Transverse colon (tissue), 4 donors: Measurements from ENCODE around the gene CAMTA1.

ENCODE experiments used
- POLR2A ChIP-seq: fragments of 450-650 bp; IDR thresholded peaks from one replicate; pipeline ENCODE4 v1.6.1; 2016; ENCODE audit warnings: antibody characterized with exemption, mild to moderate bottlenecking, moderate library complexity
- POLR2AphosphoS5 ChIP-seq, 3 donors: sonication (generic); formaldehyde crosslinking; IDR thresholded peaks; one replicate each; pipeline ENCODE4 v1.6.1; 2016; ENCODE audit warnings: antibody characterized with exemption in 3 of 3
- TF ChIP-seq, protein P1 (sequence below), 5 experiments: fragments of 200-600 bp in 3 of 5; fragments of 450-650 bp in 2 of 5; sonication (generic) in 3 of 5; IDR thresholded peaks; 1 replicate in 2 of 5; 2 replicates in 3 of 5; pipeline ENCODE4 v1.5.1; 2016 to 2017; ENCODE audit warnings: antibody characterized with exemption in 5 of 5, inconsistent platforms in 3 of 5, mild to moderate bottlenecking in 2 of 5, moderate library complexity in 1 of 5

DNA sequence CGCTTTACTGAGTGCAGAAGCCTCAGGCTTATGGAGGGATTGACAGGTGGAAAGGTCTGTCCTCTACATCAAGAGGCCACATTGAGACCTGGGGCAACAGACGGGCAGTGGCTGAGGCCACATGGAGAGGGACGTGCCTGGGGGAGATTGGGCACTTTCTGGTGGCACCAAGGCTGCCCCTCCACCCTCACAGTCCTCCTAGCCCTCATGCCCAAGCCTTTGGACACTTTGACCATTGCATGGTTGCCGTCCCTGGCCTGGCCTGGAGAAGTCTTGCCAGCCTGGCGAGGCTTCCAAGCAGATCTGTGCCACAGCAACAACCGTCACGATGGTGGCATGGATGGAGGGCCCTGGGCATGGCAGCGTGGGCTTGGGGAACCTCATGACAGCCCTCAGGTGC, 793.8 kb downstream of the CAMTA1 start:
- TF ChIP-seq, protein P1, sequence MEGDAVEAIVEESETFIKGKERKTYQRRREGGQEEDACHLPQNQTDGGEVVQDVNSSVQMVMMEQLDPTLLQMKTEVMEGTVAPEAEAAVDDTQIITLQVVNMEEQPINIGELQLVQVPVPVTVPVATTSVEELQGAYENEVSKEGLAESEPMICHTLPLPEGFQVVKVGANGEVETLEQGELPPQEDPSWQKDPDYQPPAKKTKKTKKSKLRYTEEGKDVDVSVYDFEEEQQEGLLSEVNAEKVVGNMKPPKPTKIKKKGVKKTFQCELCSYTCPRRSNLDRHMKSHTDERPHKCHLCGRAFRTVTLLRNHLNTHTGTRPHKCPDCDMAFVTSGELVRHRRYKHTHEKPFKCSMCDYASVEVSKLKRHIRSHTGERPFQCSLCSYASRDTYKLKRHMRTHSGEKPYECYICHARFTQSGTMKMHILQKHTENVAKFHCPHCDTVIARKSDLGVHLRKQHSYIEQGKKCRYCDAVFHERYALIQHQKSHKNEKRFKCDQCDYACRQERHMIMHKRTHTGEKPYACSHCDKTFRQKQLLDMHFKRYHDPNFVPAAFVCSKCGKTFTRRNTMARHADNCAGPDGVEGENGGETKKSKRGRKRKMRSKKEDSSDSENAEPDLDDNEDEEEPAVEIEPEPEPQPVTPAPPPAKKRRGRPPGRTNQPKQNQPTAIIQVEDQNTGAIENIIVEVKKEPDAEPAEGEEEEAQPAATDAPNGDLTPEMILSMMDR (IDR thresholded peaks at IDR 0.05), result no peak
- TF ChIP-seq POLR2A (no peak), POLR2AphosphoS5 (IDR thresholded peaks at IDR 0.05) (no peak)
